H1 (cell line): ENCODE results near the gene FBXO38. TPM values are rescaled to one million over a fixed set of nuclear protein-coding genes. Genes with fewer than 3 reads are reported as not detected.
A peak's percentile ranks its signal among the peaks of the same experiment; 100 is the strongest.

ENCODE experiments used
- CTCF ChIA-PET: fragments of 300-600 bp; sonication (Branson Sonifier 250); formaldehyde crosslinking; loops from one replicate; lab custom pipeline; 2021; ENCODE audit not compliant: partially characterized antibody; lab: Charles Lee
- POLR2A ChIA-PET: fragments of 300-600 bp; sonication (Branson Sonifier 250); formaldehyde crosslinking; loops from one replicate; lab custom pipeline; 2021; ENCODE audit warnings: inconsistent platforms; ENCODE audit not compliant: partially characterized antibody; lab: Charles Lee
- DNase-seq, 2 experiments: peaks; one replicate each; pipeline versions ENCODE4 v3.0.0 to v3.0.0-alpha.2; 2010 to 2022; ENCODE audit warnings: low spot score in 2 of 2, low read depth in 1 of 2, mixed read lengths in 1 of 2
- FAIRE-seq: peaks from 2 replicates; lab custom pipeline; 2011; peaks lifted over from hg19 to GRCh38; lab: Jason Lieb, UNC
- H2AFZ ChIP-seq: 2 replicates; pipeline ENCODE4 v1.8.1; 2012; ENCODE audit warnings: low read length, inconsistent platforms
- H2AK5ac ChIP-seq: 2 replicates; pipeline ENCODE4 v1.6.1; 2013; ENCODE audit warnings: low read depth, low read length
- H2BK120ac ChIP-seq: replicated peaks from 2 replicates; pipeline ENCODE3; 2013; ENCODE audit warnings: low read depth, low read length, inconsistent platforms
- H2BK12ac ChIP-seq: 2 replicates; pipeline ENCODE4 v1.6.1; 2013; ENCODE audit warnings: low read depth, low read length
- H2BK15ac ChIP-seq: 2 replicates; pipeline ENCODE4 v1.6.1; 2013; ENCODE audit warnings: low read length
- H2BK20ac ChIP-seq: 2 replicates; pipeline ENCODE4 v1.6.1; 2013; ENCODE audit warnings: low read length
- H2BK5ac ChIP-seq: 2 replicates; pipeline ENCODE4 v1.6.1; 2013; ENCODE audit warnings: low read depth, low read length
- H3K14ac ChIP-seq: 2 replicates; pipeline ENCODE4 v1.6.1; 2013; ENCODE audit warnings: inconsistent platforms; ENCODE audit not compliant: insufficient read length
- H3K18ac ChIP-seq: 2 replicates; pipeline ENCODE4 v1.6.1; 2013; ENCODE audit warnings: low read length; ENCODE audit errors: extremely low read depth
- H3K23ac ChIP-seq: 2 replicates; pipeline ENCODE4 v1.6.1; 2013; ENCODE audit warnings: inconsistent platforms; ENCODE audit not compliant: insufficient read length
- H3K23me2 ChIP-seq: 2 replicates; pipeline ENCODE4 v1.6.1; 2013; ENCODE audit warnings: low read depth, low read length
- H3K27ac ChIP-seq: 2 replicates; pipeline ENCODE4 v1.6.1; 2011; ENCODE audit warnings: low read depth, low read length, inconsistent platforms
- H3K27me3 ChIP-seq, 4 experiments: replicated peaks in 1 of 4; 1 replicate in 1 of 4; 2 replicates in 3 of 4; pipeline versions ENCODE4 v1.6.1 to v1.8.1; 2011 to 2013; ENCODE audit warnings: low read length in 3 of 4, mild to moderate bottlenecking in 3 of 4, inconsistent platforms in 2 of 4, mixed read lengths in 2 of 4, moderate library complexity in 1 of 4; ENCODE audit not compliant: control insufficient read depth in 3 of 4, insufficient read depth in 3 of 4; ENCODE audit errors: extremely low read depth in 1 of 4
- H3K36me3 ChIP-seq, 4 experiments: 2 replicates each; pipeline versions ENCODE4 v1.6.1 to v1.8.1; 2011 to 2013; ENCODE audit warnings: mild to moderate bottlenecking in 4 of 4, low read length in 3 of 4, moderate library complexity in 2 of 4, control low read depth in 1 of 4, inconsistent platforms in 1 of 4; ENCODE audit not compliant: insufficient read depth in 4 of 4, control insufficient read depth in 2 of 4
- H3K4ac ChIP-seq: replicated peaks from 2 replicates; pipeline ENCODE3; 2013; ENCODE audit warnings: low read length, low read depth, mixed read lengths, inconsistent platforms; ENCODE audit not compliant: insufficient read length
- H3K4me1 ChIP-seq, 4 experiments: replicated peaks in 1 of 4; 1 replicate in 1 of 4; 2 replicates in 3 of 4; pipeline versions ENCODE4 v1.6.1 to v1.8.1; 2011 to 2013; ENCODE audit warnings: low read length in 3 of 4, inconsistent platforms in 2 of 4, mixed read lengths in 1 of 4; ENCODE audit not compliant: insufficient read depth in 4 of 4, control insufficient read depth in 3 of 4
- H3K4me2 ChIP-seq, 2 experiments: 2 replicates each; pipeline versions ENCODE4 v1.6.1 to v1.8.1; 2011 to 2013; ENCODE audit warnings: low read depth in 2 of 2, low read length in 2 of 2, control low read depth in 1 of 2, inconsistent platforms in 1 of 2, mild to moderate bottlenecking in 1 of 2; ENCODE audit not compliant: insufficient read depth in 1 of 2
- H3K4me3 ChIP-seq, 4 experiments: fragments of 200-600, 300-600 bp in 1 of 4; sonication (generic), shearing (Covaris generic), sonication (Bioruptor Twin) in 1 of 4; 2 replicates each; pipeline versions ENCODE4 v1.5.1 to v1.8.1; 2011 to 2016; ENCODE audit warnings: low read length in 4 of 4, low read depth in 3 of 4, control low read depth in 2 of 4, inconsistent platforms in 2 of 4, mild to moderate bottlenecking in 2 of 4, mixed read lengths in 1 of 4, moderate library complexity in 1 of 4; ENCODE audit not compliant: insufficient read depth in 2 of 4; ENCODE audit errors: extremely low read depth in 1 of 4
- H3K56ac ChIP-seq: replicated peaks from 2 replicates; pipeline ENCODE3; 2013; ENCODE audit warnings: low read depth, mild to moderate bottlenecking, mixed read lengths, low read length, inconsistent platforms; ENCODE audit not compliant: insufficient read length
- H3K79me1 ChIP-seq: 2 replicates; pipeline ENCODE4 v1.6.1; 2013; ENCODE audit warnings: low read depth, low read length, control low read depth
- H3K79me2 ChIP-seq, 2 experiments: 2 replicates each; pipeline versions ENCODE4 v1.6.1 to v1.8.1; 2012 to 2013; ENCODE audit warnings: low read length in 2 of 2, mild to moderate bottlenecking in 2 of 2, inconsistent platforms in 1 of 2; ENCODE audit not compliant: insufficient read depth in 2 of 2, control insufficient read depth in 1 of 2
- H3K9ac ChIP-seq, 4 experiments: replicated peaks in 1 of 4; 1 replicate in 1 of 4; 2 replicates in 3 of 4; pipeline versions ENCODE4 v1.6.1 to v1.8.1; 2011 to 2013; ENCODE audit warnings: low read depth in 3 of 4, low read length in 3 of 4, control low read depth in 2 of 4, mild to moderate bottlenecking in 2 of 4, moderate library complexity in 2 of 4, inconsistent platforms in 1 of 4; ENCODE audit errors: extremely low read depth in 1 of 4
- H3K9me3 ChIP-seq, 2 experiments: 2 replicates each; pipeline versions ENCODE4 v1.6.1 to v1.8.1; 2012 to 2013; ENCODE audit warnings: mild to moderate bottlenecking in 2 of 2, moderate library complexity in 2 of 2, control low read depth in 1 of 2, inconsistent platforms in 1 of 2, low read depth in 1 of 2, low read length in 1 of 2, mixed read lengths in 1 of 2; ENCODE audit not compliant: insufficient read depth in 2 of 2
- H4K20me1 ChIP-seq, 2 experiments: replicated peaks in 1 of 2; 2 replicates each; pipeline versions ENCODE3 to v1.8.1; 2011 to 2013; ENCODE audit warnings: inconsistent platforms in 2 of 2, low read length in 2 of 2, mild to moderate bottlenecking in 1 of 2; ENCODE audit not compliant: insufficient read depth in 2 of 2, control insufficient read depth in 1 of 2
- H4K5ac ChIP-seq: 2 replicates; pipeline ENCODE4 v1.6.1; 2013; ENCODE audit warnings: low read length, low read depth, mixed read lengths, inconsistent platforms; ENCODE audit not compliant: insufficient read length
- H4K8ac ChIP-seq: 2 replicates; pipeline ENCODE4 v1.8.0; 2013; ENCODE audit warnings: mild to moderate bottlenecking, moderate library complexity, low read length, inconsistent platforms; ENCODE audit not compliant: insufficient read depth; ENCODE audit errors: extremely low read depth
- H4K91ac ChIP-seq: replicated peaks from 2 replicates; pipeline ENCODE3; 2013; ENCODE audit warnings: low read length, mixed read lengths, inconsistent platforms; ENCODE audit not compliant: insufficient read length
- CBX8 ChIP-seq: fragments of 300-800, 300-1000 bp; sonication (generic); IDR thresholded peaks from 2 replicates; pipeline ENCODE4 v1.7.1; 2016; ENCODE audit warnings: low read depth, low read length, borderline replicate concordance
- MAFK ChIP-seq: IDR thresholded peaks from 2 replicates; pipeline ENCODE4 v1.6.1; 2012; ENCODE audit warnings: low read depth, mild to moderate bottlenecking, improper control_type of control experiment, low read length
- RAD21 ChIP-seq, 2 experiments: IDR thresholded peaks in 1 of 2; conservative IDR thresholded peaks in 1 of 2; 2 replicates each; pipeline ENCODE4 v1.6.1; 2011; ENCODE audit warnings: low read depth in 2 of 2, low read length in 2 of 2, improper control_type of control experiment in 1 of 2, inconsistent platforms in 1 of 2, mild to moderate bottlenecking in 1 of 2, moderate library complexity in 1 of 2
- SIN3A ChIP-seq, 2 experiments: IDR thresholded peaks in 1 of 2; conservative IDR thresholded peaks in 1 of 2; 2 replicates each; pipeline ENCODE4 v1.6.1; 2011 to 2012; ENCODE audit warnings: low read length in 2 of 2, improper control_type of control experiment in 1 of 2, low read depth in 1 of 2, mild to moderate bottlenecking in 1 of 2
- SP2 ChIP-seq: IDR thresholded peaks from 2 replicates; pipeline ENCODE4 v1.6.1; 2012; ENCODE audit warnings: mild to moderate bottlenecking, low read length, inconsistent platforms
- WGBS, 2 experiments: shearing (Covaris generic) in 1 of 2; methylation state at CpG; one replicate each; pipeline versions ENCODE4 v1.1.6 to v1.1.7; 2013 to 2015; ENCODE audit warnings: low lambda C conversion rate in 2 of 2, mixed read lengths in 2 of 2, inconsistent platforms in 1 of 2, low coverage in 1 of 2, missing lambda C conversion rate in 1 of 2; ENCODE audit not compliant: insufficient replicate concordance in 2 of 2, insufficient coverage in 1 of 2, insufficient read length in 1 of 2; ENCODE audit errors: extremely low coverage in 1 of 2, missing lambda C conversion rate in 1 of 2; 5-methylcytosine and 5-hydroxymethylcytosine counted together
- polyA plus RNA-seq, 7 experiments: library from polyadenylated mRNA; depleted of rRNA in 3 of 7; stranded (reverse) in 5 of 7; unstranded in 2 of 7; fragments of >200 nt in 5 of 7; fragments of 200-250 nt in 2 of 7; gene quantifications; 1 replicate in 5 of 7; 2 replicates in 1 of 7; 4 replicates in 1 of 7; pipeline versions ENCODE4 v1.2.1 to v1.2.3, GENCODE V29; 2011 to 2013; ENCODE audit warnings: missing spikeins in 2 of 7, mixed read lengths in 2 of 7
- total RNA-seq: library from RNA; stranded (reverse); fragmentation: NEBNext Ultra II Directional; extraction: Animal tissue kit (Norgen Biotek cat#: 25700); gene quantifications from 2 replicates; pipeline ENCODE4 v1.2.1, GENCODE V29; 2021
- TF ChIP-seq, protein P1 (sequence below), 3 experiments: IDR thresholded peaks; 1 replicate in 2 of 3; 2 replicates in 1 of 3; pipeline versions ENCODE4 v1.5.1 to v1.6.1; 2011; ENCODE audit warnings: low read length in 3 of 3, mild to moderate bottlenecking in 3 of 3, inconsistent platforms in 2 of 3, low read depth in 1 of 3, moderate library complexity in 1 of 3; ENCODE audit not compliant: insufficient read depth in 1 of 3; ENCODE audit errors: control extremely low read depth in 1 of 3

The FBXO38 gene
- total and polyA plus RNA-seq, 2 of the 8 experiments (the other 6 are each of a cell fraction or from before 2014, with no cell fraction given), result 9.1 to 34.3 TPM

DNA sequence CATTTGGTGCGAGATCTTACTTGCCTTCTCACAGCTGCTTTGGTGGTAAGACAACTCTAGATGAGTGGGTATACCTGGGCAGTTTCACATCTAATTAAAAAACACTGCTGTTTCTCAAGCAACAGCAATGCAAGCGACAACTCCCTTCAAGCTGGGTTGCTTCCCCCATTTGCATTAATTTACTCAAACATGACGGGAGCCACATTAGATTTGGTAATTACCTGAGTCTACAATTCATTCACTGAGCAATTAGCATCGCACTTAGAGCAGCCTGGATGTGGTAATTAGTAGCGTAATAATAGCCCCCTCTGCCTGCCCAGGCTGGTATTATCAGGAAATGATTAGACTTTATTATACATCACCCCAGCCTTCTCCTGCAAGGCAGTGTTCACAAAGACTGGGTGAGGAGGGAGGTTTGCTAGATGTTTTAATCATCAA, 73.4 kb downstream of the FBXO38 start:
- TF ChIP-seq SP2 (no peak), MAFK (no peak), RAD21 (IDR thresholded peaks at IDR 0.05 in 1 of 2, conservative IDR thresholded peaks at IDR 0.05 in 1 of 2; ENCODE audit: low read depth in 2 of 2, low read length in 2 of 2) (peak; percentile 32 to 42; a peak in 3 of 4 replicates), SIN3A (conservative IDR thresholded peaks at IDR 0.05 in 1 of 2, IDR thresholded peaks at IDR 0.05 in 1 of 2; ENCODE audit: low read depth in 1 of 2, low read length in 2 of 2) (no peak), CBX8 (no peak)
- TF ChIP-seq, protein P1, sequence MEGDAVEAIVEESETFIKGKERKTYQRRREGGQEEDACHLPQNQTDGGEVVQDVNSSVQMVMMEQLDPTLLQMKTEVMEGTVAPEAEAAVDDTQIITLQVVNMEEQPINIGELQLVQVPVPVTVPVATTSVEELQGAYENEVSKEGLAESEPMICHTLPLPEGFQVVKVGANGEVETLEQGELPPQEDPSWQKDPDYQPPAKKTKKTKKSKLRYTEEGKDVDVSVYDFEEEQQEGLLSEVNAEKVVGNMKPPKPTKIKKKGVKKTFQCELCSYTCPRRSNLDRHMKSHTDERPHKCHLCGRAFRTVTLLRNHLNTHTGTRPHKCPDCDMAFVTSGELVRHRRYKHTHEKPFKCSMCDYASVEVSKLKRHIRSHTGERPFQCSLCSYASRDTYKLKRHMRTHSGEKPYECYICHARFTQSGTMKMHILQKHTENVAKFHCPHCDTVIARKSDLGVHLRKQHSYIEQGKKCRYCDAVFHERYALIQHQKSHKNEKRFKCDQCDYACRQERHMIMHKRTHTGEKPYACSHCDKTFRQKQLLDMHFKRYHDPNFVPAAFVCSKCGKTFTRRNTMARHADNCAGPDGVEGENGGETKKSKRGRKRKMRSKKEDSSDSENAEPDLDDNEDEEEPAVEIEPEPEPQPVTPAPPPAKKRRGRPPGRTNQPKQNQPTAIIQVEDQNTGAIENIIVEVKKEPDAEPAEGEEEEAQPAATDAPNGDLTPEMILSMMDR (IDR thresholded peaks at IDR 0.05; ENCODE audit: control extremely low read depth in 1 of 3, insufficient read depth in 1 of 3, low read depth in 1 of 3, low read length in 3 of 3), result peak in 2 of 3 experiments; percentile 39 to 52; a peak in 3 of 4 replicates
- no peak overlapping the region for H2BK120ac ChIP-seq
- H3K79me1 ChIP-seq, result no peaks in the 10 kb centered on the region
- 57% methylated on average over 5 of the region's 5 CpGs; no CpG with 5 or more reads in 1 of the 2 experiments for WGBS, 2 experiments
- no peak overlapping the region for H3K27ac ChIP-seq
- no peak overlapping the region for H3K18ac ChIP-seq
- H3K27me3 ChIP-seq, result no peaks in the 10 kb centered on the region
- H3K4me2 ChIP-seq, result no peak overlapping the region
- POLR2A ChIA-PET, result no interaction called here
- H3K9ac ChIP-seq, result no peak overlapping the region
- H3K36me3 ChIP-seq, result no peaks in the 10 kb centered on the region
- no peak overlapping the region for H2AFZ ChIP-seq
- no peaks in the 10 kb centered on the region for H4K20me1 ChIP-seq
- H2BK20ac ChIP-seq, result no peak overlapping the region
- no peak overlapping the region for H4K91ac ChIP-seq
- H3K23ac ChIP-seq, result no peak overlapping the region
- no peak overlapping the region for H4K8ac ChIP-seq
- H2BK12ac ChIP-seq, result no peak overlapping the region
- no peak overlapping the region for H3K14ac ChIP-seq
- FAIRE-seq (no peak), DNase-seq (no peak)
- H2BK15ac ChIP-seq, result no peak overlapping the region
- no peaks in the 10 kb centered on the region for H3K79me2 ChIP-seq
- no peak overlapping the region for H3K4me3 ChIP-seq
- H3K56ac ChIP-seq, result no peak overlapping the region
- CTCF ChIA-PET, result interaction anchor here (0.7 to 7.6 kb wide), 12 partner anchors 9 to 331 kb away, joined by 3 to 56 read pairs (median 5); no protein-coding TSS in a partner anchor
- no peak overlapping the region for H4K5ac ChIP-seq
- no peak overlapping the region for H2AK5ac ChIP-seq
- no peaks in the 10 kb centered on the region for H3K23me2 ChIP-seq
- H3K9me3 ChIP-seq, result no peaks in the 10 kb centered on the region
- peaks cover 0 to 10% (median 8%) of the 10 kb centered on the region in 4 experiments; a peak in 4 of 7 replicates for H3K4me1 ChIP-seq
- H3K4ac ChIP-seq, result no peak overlapping the region
- H2BK5ac ChIP-seq, result no peak overlapping the region
